GM19328 (cell line): Measurements from ENCODE around the gene DAAM1.

Source experiments
- ATAC-seq: cut with Tn5 transposase; IDR thresholded peaks from one replicate; pipeline ENCODE4 v1.9.1; 2021; ENCODE audit warnings: mild to moderate bottlenecking, moderate library complexity; ENCODE audit not compliant: unreplicated experiment

DAAM1 gene

DNA sequence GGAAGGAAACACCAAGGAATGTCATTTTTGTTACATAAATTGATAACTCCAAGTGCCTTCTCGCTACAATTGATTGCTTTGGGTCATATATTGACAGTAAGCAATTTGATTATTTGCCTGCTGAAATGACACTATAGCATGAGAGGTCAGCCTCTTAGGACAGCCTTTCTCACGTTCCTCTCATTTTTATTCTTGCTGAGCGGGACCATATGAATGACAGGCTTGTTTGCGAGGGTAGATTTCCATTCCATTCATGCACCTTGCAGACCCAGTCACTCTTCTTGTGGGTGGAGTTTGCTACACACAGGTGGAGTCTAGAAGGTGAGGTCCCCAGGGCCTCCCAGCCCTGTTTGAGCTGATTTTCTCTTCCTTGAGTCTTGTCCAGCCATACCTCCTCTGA, 27.3 kb downstream of the DAAM1 start:
- no peak for ATAC-seq

GRCh38 chr14:59217011-59217410, 28.5 kb downstream of the DAAM1 start:
- ATAC-seq: no peak

- ATAC-seq: no peak
Measured at GRCh38 chr14:59221568-59221967, 33.1 kb downstream of the DAAM1 start.

DNA sequence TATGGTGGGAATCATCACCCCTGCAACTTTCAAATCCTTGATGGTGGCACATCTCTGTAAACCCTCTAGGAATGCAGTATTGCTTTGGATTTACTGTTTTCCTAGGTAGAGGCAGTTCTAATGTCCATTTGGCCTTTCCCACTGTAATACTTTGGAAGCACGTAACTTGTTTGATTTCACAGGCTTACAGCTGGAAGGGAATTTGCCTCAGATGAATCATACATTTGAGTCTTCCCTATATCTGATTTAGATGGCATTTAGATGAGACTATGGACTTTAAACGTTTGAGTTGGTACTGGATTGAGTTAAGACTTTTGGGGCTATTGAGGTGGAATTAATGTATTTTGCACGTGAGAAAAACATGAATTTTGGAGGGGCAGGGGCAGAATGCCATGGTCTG, 35.9 kb downstream of the DAAM1 start:
- no peak for ATAC-seq

DNA sequence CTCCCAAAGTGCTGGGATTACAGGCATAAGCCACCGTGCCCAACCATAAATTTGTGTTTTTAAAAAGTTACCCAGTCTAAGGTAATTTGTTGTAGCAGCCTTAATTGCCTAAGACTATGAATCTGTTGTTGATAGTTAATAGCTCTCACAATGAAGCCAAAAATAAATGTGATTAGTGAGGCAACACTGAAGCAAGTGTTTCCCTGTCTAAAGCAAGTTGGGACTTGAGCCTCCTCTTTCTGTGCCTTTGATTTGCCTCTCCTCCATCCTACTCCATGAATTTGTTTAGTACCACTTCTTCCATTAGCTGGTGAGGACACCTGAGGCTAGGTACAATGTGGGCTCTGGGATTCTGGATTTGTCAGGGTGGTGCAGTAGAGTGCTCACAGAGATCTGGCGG, 36.8 kb downstream of the DAAM1 start:
- no peak for ATAC-seq

- ATAC-seq: no peak
Measured at GRCh38 chr14:59228421-59228820, 40.0 kb downstream of the DAAM1 start.

- no peak for ATAC-seq
Measured at GRCh38 chr14:59229653-59230406, 41.4 kb downstream of the DAAM1 start.

GRCh38 chr14:59236195-59236594, 47.7 kb downstream of the DAAM1 start:
- ATAC-seq: no peak

DNA sequence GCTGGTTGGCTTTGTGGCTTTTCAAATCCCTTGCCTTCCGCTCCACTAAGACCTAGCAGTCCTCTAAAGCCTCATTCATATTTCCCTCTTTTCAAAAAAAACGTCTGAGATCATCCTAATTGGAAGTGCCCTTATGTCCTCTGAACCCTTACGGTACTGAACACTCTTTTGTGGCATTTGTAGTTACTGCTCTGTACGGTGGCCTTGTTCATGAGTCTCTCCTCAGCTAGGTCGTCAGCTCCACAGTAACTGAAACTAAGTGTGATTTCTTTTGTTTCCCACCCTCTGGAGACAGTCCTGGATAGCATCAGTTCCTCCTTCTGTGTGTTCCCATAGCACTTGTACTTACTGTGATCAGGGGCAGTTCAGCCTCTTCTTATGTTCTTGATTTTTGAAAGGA, 49.7 kb downstream of the DAAM1 start:
- ATAC-seq: no peak

DNA sequence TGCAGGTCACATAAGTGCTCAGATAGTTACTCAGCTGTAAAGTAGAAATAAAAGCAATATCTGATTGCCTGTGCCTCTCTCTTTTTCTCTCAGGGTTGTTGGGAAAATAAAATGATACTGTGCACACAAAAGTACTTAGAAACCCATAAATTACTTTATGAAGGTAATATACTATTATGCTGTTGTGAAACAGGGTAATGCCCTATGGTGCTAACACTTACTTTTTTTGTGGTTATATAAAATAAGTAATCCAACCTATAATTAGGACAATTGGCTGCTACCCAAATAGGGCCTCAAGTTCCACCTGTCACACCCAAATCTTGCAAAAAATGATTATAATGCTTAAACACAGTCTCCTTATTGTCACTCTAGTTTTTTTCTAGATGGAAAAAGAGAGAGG, 50.6 kb downstream of the DAAM1 start:
- ATAC-seq: no peak

- ATAC-seq: peak; percentile 78
Measured at GRCh38 chr14:59240356-59240755, 51.9 kb downstream of the DAAM1 start.

GRCh38 chr14:59241121-59241520, 52.7 kb downstream of the DAAM1 start:
- no peak for ATAC-seq

DNA sequence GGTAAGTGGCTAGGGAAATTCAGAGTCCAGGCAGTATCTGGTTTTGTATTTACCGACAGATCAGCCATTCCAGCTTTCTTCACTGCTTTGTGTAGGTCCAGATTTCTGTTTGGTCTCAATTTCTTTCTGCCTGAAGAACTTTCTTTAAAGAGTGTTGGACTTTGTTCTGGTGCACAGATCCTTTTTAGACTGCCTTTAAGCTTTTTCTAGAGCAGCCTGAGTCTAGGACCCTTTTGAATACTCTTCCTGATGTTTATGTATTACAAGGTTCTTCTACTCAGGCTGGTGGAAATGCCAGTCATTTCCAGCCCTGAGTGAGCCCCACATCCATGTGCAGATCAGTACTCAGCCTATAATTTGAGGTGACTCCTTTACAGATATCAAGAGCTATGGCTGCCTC, 54.7 kb downstream of the DAAM1 start:
- ATAC-seq: no peak

GRCh38 chr14:59244581-59244980, 56.1 kb downstream of the DAAM1 start:
- no peak for ATAC-seq

DNA sequence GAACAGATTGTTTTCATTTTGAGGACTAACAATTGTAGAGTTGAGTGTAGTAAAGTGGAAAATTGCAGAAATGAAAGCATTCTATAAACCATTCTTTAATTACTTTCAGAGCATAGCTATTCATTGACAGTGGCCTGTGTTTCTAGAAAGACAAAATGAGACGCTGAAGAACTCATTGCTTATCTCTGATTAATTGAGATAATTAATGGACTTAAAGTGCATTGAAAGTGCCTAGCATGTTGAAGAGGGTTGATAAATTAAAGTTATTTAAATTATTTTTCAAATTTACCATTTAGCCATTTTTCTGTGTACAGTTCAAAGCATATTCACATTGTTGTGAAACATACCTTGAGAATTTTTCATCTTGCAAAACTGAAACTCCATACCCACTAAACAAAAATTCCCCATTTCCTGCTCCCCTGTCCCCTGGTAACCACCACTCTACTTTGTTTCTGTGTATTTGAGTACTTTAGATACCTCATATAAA, 57.4 kb downstream of the DAAM1 start:
- ATAC-seq: peak; percentile 65

GRCh38 chr14:59246566-59246965, 58.1 kb downstream of the DAAM1 start:
- ATAC-seq: no peak

DNA sequence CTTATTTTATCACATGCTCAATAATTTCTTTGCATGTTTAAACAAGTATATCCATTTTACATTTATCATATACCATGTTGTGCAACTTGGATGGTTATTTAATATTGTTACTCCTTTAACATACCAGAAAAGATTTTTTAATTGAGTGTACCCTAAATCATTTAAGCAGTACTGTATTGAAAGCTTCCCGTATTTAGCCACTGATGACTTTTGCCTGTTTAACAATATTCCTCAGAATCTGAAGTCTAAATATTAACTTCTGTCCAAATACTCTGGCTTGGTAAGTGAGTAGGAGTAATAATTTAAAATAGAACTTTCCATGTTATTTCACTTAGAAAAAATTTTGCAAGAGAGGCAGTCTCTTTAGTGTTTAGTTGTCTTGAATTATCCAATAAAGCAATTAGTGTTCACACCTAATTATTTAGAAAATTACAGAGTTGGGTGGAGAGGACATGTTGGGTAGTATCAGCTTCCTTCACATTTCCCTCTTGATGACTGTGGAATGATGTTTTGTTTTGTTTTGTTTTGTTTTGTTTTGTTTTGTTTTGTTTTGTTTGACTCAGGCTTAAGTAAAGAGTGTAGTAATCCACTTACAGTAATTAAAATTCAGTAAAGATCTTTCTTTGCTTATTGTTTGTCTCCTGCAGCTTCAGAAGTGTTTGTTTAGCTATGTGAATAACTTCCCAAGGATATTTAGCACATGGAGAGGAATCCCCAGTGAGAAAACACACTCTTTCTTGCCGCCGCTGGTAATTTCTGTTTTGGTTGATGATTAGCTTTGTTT, 59.5 kb downstream of the DAAM1 start:
- no peak for ATAC-seq

DNA sequence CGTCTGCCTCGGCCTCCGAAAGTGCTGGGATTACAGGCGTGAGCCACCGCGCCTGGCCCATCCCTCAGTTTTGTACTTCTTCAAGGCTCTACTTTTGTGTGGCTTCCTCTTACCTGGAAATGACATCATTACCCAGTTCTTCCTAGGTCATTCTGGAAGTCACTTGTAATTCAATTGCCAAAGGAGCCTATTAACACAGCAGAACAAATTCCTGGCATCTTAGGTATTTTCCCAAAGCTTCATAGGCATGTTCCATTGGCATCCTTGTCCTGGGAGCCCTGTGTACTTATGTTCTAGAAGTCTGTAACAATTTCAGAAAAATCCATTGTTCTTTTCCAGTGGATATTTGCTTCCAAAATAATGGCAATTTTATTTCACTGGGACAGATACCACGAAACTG, 60.6 kb downstream of the DAAM1 start:
- ATAC-seq: no peak

DNA sequence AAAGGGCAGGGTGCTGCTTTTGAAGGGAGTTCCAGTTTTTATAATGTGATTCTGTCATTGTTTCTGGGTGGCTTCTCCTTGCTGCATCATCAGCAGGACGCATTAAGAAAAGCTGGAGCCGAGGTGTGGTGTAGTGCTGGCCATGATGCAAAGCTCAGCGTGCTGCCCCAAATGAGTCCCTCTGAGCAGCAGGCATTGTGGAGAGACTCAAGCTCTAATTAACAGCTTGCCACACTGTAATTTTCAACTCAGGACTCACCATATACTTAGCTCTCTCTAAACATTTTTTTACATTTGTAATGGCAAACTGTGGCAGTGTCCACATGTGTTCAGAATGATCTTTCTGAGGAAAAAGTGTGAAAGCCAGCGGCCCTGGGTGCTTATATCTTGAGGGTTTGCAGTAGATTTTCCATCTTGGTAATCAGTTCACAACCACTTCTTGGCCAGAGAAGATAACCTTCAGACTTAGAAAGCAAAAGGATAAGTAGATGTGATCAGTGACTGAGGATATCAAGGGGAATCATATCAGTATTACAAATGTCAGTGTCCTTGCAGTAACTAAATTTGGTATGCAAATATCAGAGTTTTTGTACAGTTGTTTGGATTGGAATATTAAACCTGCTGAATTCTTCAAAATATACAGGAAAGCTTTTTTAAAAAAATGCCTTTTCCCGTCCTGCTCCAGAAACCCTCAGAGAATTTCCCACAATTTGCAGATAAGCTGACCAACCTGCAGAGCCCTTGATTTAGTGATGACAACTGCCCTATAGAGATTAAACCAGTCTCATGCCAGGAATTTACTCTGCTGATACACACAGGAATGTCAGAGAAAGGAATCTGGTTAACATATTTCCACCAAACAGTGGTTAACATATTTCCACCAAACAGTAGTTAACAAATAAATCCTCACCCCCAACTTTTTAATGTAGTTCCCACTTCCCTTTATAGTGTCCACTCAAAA, 63.6 kb downstream of the DAAM1 start:
- no peak for ATAC-seq

GRCh38 chr14:59252772-59253500, 64.5 kb downstream of the DAAM1 start:
- ATAC-seq: no peak
